ENCODE data around the gene MKI67. TPM values are rescaled to one million over a fixed set of nuclear protein-coding genes. Genes with fewer than 3 reads are reported as not detected.
"Not testable (repeated sequence)": the region's sequence is repeated elsewhere in the genome, so short reads cannot be mapped to it uniquely, and the experiment has no call there.

MKI67 gene
- total and polyA plus RNA-seq, 2 donors (not counting 1 experiment from before 2014, with no cell fraction given): 0.36 to 0.47 TPM

DNA sequence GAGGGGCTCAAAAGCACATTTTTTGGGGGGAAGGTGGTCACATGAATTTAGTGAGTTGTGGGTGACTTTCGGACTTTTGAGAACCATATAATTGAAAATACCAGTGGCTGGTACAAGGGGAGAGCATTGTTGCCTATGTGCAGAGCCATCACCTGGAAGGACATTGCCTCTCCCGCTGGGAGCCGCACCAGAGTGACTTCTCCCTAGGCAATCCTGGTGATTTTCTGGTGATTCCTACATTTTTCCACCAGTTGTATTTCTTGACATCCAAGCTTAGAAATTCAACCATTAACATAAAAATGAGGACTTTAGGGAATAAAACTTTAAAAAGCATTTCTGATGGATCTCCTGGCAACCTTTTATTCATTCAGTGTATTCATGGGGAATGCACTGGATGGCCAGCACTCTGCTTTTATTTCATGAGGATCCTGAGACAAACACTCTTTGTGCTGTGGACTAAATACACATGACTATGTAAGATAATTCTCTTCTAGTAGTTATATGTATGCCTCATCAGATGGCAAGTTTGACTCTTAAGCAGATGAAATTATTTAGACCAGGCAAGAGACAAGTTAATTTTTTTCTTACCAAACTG lies 41.8 kb upstream of the MKI67 start:
- Histone ChIP-seq H2AFZ (ENCODE audit: insufficient read depth, low read depth, low read length, poor library complexity, severe bottlenecking) (no peak overlapping the region), H3K27me3 (replicated peaks in 1 of 4; ENCODE audit: control extremely low read depth in 1 of 4, control insufficient read depth in 3 of 4, insufficient read depth in 4 of 4, low read length in 3 of 4) (peaks cover 0 to 5% (median 0%) of the 10 kb centered on the region in 4 experiments), H3K79me2 (ENCODE audit: control insufficient read depth, insufficient read depth, low read length) (no peaks in the 10 kb centered on the region), H3K9me3 (ENCODE audit: control extremely low read depth in 1 of 3, control insufficient read depth in 2 of 3, insufficient read depth in 1 of 3, low read length in 2 of 3) (peaks cover 0 to 5% (median 4%) of the 10 kb centered on the region in 3 donors), H3K4me1 (ENCODE audit: control insufficient read depth in 2 of 2, insufficient read depth in 2 of 2, low read length in 2 of 2) (no peaks in the 10 kb centered on the region), H4K20me1 (ENCODE audit: control insufficient read depth, insufficient read depth, low read length, poor library complexity, severe bottlenecking) (no peaks in the 10 kb centered on the region), H3K4me3 (ENCODE audit: control extremely low read depth in 1 of 5, extremely low read depth in 1 of 5, insufficient read depth in 1 of 5, low read depth in 2 of 5, low read length in 4 of 5) (no peak overlapping the region), H3K27ac (ENCODE audit: low read length in 2 of 2) (no peak overlapping the region), H3K36me3 (replicated peaks in 1 of 2; ENCODE audit: control extremely low read depth in 1 of 2, control insufficient read depth in 1 of 2, extremely low read depth in 1 of 2, insufficient read depth in 2 of 2, low read length in 1 of 2) (no peaks in the 10 kb centered on the region), H3K9ac (ENCODE audit: low read length) (no peak overlapping the region), H3K4me2 (replicated peaks; ENCODE audit: low read depth, low read length, poor library complexity, severe bottlenecking) (no peak overlapping the region)
- intact Hi-C loops (cut with micrococcal nuclease): no loop called here
- peaks cover 33% of the 10 kb centered on the region for H3K27me3 Mint-ChIP-seq
- no peaks in the 10 kb centered on the region for H3K4me1 Mint-ChIP-seq
- no peak overlapping the region for H3K27ac Mint-ChIP-seq
- H3K4me3 Mint-ChIP-seq: no peak overlapping the region
- peaks cover 4% of the 10 kb centered on the region for H3K9me3 Mint-ChIP-seq (ENCODE audit: insufficient read depth)
- ChIA-PET CTCF (no interaction called here), POLR2A (no interaction called here)
- no peak for ATAC-seq (ENCODE audit: low read depth)
- WGBS (ENCODE audit: insufficient coverage): 100% methylated on average over 1 of the region's 3 CpGs
- no peak for DNase-seq
- TF ChIP-seq CTCF (IDR thresholded peaks at IDR 0.05) (no peak), EZH2 (IDR thresholded peaks at IDR 0.05; ENCODE audit: borderline replicate concordance, insufficient read depth, low read depth, low read length, poor library complexity, severe bottlenecking) (no peak)

DNA sequence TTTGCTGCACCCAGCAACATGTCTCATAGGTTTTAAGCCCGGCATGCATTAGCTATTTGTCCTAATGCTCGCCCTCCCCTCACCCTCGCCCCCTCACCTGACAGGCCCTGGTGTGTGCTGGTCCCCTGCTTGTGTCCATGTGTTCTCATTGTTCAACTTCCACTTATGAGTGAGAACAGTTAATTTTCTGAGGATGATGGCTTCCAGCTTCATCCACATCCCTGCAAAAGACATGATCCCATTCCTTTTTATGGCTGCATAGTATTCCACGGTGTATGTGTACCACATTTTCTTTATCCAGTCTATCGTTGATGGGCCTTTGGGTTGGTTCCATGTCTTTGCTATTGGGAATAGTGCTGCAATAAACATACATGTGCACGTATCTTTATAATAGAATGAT lies 40.9 kb upstream of the MKI67 start:
- ATAC-seq (ENCODE audit: low read depth); H3K4me1 ChIP-seq (ENCODE audit: control insufficient read depth in 2 of 2, insufficient read depth in 2 of 2, low read length in 2 of 2); H3K79me2 ChIP-seq (ENCODE audit: control insufficient read depth, insufficient read depth, low read length); H3K9me3 Mint-ChIP-seq (ENCODE audit: insufficient read depth); DNase-seq; H4K20me1 ChIP-seq (ENCODE audit: control insufficient read depth, insufficient read depth, low read length, poor library complexity, severe bottlenecking); H3K27me3 ChIP-seq (replicated peaks in 1 of 4; ENCODE audit: control extremely low read depth in 1 of 4, control insufficient read depth in 3 of 4, insufficient read depth in 4 of 4, low read length in 3 of 4); H3K4me3 ChIP-seq (ENCODE audit: control extremely low read depth in 1 of 5, extremely low read depth in 1 of 5, insufficient read depth in 1 of 5, low read depth in 2 of 5, low read length in 4 of 5); H3K9me3 ChIP-seq (ENCODE audit: control extremely low read depth in 1 of 3, control insufficient read depth in 2 of 3, insufficient read depth in 1 of 3, low read length in 2 of 3); H3K27ac ChIP-seq (ENCODE audit: low read length in 2 of 2); POLR2A ChIA-PET; H3K4me2 ChIP-seq (replicated peaks; ENCODE audit: low read depth, low read length, poor library complexity, severe bottlenecking); H3K9ac ChIP-seq (ENCODE audit: low read length); CTCF ChIA-PET; H3K36me3 ChIP-seq (replicated peaks in 1 of 2; ENCODE audit: control extremely low read depth in 1 of 2, control insufficient read depth in 1 of 2, extremely low read depth in 1 of 2, insufficient read depth in 2 of 2, low read length in 1 of 2); H3K4me3 Mint-ChIP-seq; intact Hi-C loops (cut with micrococcal nuclease); H3K27ac Mint-ChIP-seq; H2AFZ ChIP-seq (ENCODE audit: insufficient read depth, low read depth, low read length, poor library complexity, severe bottlenecking); H3K4me1 Mint-ChIP-seq: not testable (repeated sequence)
- 92% methylated on average over 2 of the region's 6 CpGs for WGBS (ENCODE audit: insufficient coverage)
- H3K27me3 Mint-ChIP-seq: peaks cover 26% of the 10 kb centered on the region

All from B cell (primary cell).